GM12865 (cell line): ENCODE results near the gene SEMA4B.
A peak's percentile ranks its signal among the peaks of the same experiment; 100 is the strongest.

ENCODE experiments used
- DNase-seq: peaks from one replicate; pipeline ENCODE4 v3.0.0; 2010; ENCODE audit warnings: low read depth
- H3K4me3 ChIP-seq: 2 replicates; pipeline ENCODE4 v1.5.1; 2011; ENCODE audit warnings: mild to moderate bottlenecking, low read depth, low read length, control low read depth
- TF ChIP-seq, protein P1 (sequence below): IDR thresholded peaks from 2 replicates; pipeline ENCODE4 v1.5.1; 2011; ENCODE audit warnings: low read length, control low read depth, low read depth, inconsistent platforms; ENCODE audit not compliant: insufficient read depth; ENCODE audit errors: missing control alignments

SEMA4B gene

DNA sequence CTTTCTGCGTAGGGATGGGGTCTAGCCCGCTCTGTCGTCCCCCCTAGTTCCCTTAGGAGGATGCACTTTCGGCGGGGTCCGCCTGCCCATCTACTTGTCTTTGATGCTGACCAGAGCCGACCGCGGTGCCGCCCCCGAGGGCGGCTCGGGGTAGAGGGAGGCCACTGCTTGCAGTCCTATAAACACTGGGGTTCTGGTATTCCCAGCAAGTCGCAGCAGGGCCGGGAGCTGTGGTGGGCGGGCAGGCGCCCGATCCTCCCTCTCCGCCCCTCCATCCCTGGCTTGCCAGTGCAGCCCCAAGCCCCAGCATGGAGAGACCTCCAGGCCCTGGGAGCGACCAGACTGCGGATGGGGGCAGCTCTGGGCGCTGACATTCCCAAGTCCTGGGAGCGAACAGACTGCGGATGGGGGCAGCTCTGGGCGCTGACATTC lies 830 bp downstream of the SEMA4B start:
- DNase-seq, result no peak
- TF ChIP-seq, protein P1, sequence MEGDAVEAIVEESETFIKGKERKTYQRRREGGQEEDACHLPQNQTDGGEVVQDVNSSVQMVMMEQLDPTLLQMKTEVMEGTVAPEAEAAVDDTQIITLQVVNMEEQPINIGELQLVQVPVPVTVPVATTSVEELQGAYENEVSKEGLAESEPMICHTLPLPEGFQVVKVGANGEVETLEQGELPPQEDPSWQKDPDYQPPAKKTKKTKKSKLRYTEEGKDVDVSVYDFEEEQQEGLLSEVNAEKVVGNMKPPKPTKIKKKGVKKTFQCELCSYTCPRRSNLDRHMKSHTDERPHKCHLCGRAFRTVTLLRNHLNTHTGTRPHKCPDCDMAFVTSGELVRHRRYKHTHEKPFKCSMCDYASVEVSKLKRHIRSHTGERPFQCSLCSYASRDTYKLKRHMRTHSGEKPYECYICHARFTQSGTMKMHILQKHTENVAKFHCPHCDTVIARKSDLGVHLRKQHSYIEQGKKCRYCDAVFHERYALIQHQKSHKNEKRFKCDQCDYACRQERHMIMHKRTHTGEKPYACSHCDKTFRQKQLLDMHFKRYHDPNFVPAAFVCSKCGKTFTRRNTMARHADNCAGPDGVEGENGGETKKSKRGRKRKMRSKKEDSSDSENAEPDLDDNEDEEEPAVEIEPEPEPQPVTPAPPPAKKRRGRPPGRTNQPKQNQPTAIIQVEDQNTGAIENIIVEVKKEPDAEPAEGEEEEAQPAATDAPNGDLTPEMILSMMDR, result no peak

DNA sequence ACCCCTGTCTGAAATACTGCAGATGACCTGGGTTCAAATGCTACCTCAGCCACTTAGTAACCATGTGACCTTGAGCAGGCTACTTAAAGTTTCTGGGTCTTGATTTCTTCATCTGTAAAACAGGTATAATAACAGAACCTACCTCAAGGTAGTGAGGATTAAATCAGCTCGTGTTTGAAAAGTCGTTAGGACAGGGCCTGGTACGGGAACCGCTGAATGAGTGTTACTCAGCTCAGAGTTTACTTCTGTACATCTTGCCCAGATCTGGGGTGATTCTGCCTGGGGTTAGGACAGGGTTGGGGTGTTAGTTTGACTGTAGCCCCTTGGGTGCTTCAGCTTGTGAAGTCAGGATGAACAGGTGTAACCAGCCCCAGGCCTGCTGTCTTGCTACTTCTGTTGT lies 1.8 kb downstream of the SEMA4B start:
- H3K4me3 ChIP-seq, result no peak overlapping the region
- DNase-seq, result no peak
- TF ChIP-seq, protein P1, result no peak

More for the DNA sequence above, 830 bp downstream of the SEMA4B start:
- H3K4me3 ChIP-seq, result peak overlapping the region; percentile 68

DNA sequence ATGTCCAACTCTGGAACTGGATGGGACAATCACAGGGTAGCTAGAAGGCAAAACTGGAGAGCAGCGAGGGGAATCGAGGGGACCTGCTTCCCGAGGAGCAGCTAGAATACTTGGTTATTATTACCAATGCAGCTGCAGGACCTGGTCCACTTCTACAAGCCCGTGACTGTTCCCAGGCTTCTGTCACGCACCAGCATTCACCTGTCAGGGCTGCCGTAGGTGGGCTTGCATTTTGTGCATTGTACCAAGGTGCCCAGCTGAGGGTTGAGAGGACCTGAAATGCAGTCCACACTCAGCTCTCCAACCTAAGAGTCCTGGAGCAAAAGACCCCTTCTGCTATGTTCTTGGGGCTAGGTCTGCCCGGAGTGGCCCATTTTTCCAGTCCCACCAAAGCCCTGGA lies 2.3 kb downstream of the SEMA4B start:
- H3K4me3 ChIP-seq, result no peak overlapping the region
- DNase-seq, result no peak
- TF ChIP-seq, protein P1, result no peak

DNA sequence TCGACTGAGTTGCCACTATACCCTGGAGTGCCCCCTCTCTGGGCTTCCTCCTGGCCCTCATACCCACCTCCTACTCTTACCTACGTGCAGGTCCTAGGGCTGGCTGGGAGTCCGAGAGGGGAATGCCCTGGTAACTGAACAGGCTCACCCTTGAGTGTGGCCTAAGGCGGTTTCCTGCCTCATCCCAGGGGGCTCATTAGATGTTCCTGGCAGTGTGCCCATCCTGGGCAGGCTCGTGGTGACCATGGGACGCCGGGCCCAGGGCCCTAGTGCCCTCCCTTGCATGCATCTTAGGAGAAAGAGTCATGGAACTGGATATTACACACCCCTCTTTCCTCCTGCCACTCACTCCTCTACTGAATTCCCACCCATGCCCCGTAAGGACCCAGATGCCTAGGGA lies 2.8 kb downstream of the SEMA4B start:
- TF ChIP-seq, protein P1, result no peak
- DNase-seq, result no peak
- H3K4me3 ChIP-seq, result no peak overlapping the region

DNA sequence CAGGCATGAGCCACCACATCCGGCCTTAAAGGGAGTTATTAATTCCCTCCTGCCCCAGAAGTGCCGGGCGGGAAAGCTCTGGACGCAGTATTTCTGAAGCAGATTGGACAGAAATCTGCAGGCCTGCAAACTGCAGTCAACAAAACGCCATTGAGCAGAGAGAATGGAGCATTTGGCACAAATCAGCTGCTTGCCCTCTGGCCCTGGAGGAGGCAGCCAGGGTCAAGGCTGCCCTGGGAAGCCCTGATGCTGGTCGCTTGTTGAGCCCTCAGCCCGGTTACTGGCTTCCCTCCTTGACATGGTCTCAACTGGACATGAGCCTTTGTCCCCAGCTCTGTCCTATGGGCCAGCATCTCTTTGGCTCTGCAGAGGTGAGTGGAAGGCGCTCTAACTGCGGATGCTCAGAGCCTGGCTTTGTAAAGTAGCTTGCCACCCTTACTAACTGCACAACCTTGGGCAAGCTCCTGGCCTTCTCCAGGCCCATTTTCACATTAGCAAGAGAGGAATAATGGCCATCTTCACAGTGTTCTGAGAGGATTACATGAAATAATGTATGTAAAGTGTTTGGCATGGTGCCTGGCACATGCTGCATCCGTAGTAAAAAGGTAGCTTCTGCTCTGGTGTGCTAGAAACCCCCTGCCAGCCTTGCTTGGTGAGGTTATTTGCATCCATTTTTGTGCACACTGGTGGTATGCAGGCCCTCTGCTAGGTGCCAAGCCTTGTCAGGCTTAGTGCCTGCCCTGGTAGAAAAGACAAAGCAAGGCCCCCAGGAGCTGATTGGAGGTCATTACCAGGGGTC lies 4.1 kb downstream of the SEMA4B start:
- DNase-seq, result no peak
- TF ChIP-seq, protein P1, result no peak
- no peak overlapping the region for H3K4me3 ChIP-seq

DNA sequence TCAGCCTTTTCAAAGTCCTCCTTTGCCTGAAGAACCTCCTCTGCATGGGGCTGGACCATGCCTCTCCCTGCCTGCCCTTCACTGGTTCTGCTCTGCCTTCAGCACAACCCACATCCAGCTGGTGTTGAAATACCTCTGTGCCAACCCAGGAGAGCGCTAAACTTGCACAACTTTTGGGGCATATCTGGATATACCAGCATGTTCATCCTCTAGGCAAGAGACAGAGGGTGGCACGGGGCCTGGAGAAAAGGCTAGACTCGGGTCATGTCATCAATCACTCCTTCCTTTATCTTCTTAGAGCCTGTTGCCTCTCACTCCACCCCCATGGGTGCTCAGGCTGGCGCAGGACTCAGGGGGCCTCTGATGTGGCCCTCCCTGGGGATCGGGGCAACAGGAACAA lies 4.8 kb downstream of the SEMA4B start:
- no peak for DNase-seq
- no peak overlapping the region for H3K4me3 ChIP-seq
- TF ChIP-seq, protein P1, result no peak

DNA sequence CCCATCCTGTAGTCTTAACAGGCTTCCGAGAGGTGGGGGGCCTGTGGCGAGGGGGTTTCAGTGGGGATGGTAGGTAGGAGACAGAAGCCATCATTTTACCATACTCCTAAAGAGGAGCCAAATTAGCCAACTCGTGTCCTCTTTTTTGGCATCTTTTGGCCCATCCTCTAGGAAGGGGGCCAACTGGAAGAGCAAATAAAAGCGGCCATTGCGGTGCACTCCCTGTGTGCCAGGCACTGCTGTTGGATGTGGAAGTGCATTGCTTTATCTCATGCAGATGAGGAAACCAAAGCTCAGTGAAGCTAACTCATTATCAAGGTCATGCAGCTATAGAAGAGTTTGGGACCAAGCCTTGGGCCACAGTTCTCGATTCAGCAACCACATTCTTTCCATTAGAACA lies 6.1 kb downstream of the SEMA4B start:
- no peak overlapping the region for H3K4me3 ChIP-seq
- no peak for DNase-seq
- TF ChIP-seq, protein P1, result no peak
